GM21367 (cell line): Measurements from ENCODE around the gene TDP1.

ENCODE experiments used
- ATAC-seq: cut with Tn5 transposase; IDR thresholded peaks from one replicate; pipeline ENCODE4 v1.9.1; 2021; ENCODE audit not compliant: unreplicated experiment

Gene TDP1

DNA sequence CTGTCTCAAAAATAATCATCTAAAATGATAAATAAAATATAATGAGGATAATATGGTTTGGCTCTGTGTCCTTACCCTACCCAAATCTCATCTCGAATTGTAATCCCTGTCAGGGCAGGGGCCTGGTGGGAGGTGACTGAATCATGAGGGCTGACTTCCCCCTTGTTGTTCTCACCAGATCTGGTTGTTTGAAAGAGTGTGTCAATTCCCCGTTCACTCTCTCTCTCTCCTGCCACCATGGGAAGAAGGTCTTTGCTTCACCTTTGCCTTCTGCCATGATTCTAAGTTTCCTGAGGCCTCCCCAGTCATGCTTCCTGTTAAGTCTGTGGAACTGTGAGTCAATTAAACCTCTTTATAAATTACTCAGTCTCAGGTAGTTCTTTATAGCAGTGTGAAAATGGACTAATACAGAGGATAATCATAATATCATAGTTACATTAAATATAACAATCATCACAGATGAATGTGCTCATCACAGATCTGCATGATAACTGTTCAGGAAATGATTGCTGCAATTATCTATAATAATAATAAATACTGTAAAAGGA lies 13.8 kb upstream of the TDP1 start:
- no peak for ATAC-seq

DNA sequence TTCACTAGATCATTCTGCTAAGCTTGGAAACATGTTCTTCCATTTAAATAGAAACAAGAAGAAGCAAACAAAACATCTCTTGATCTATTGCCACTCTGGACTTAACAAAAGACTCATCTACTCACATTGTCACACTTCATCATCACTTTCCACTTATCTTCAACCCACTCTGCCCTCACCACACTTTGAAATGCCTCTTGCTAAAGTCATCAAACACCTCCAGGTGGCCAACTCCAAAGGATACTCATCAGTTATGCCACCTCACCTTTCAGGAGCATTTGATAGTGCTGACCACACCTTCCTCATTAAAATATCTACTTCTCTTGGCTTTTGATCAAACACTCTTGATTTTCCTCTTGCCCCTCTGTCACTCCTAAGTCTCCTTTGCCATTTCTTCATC lies 8.4 kb upstream of the TDP1 start:
- ATAC-seq = no peak

DNA sequence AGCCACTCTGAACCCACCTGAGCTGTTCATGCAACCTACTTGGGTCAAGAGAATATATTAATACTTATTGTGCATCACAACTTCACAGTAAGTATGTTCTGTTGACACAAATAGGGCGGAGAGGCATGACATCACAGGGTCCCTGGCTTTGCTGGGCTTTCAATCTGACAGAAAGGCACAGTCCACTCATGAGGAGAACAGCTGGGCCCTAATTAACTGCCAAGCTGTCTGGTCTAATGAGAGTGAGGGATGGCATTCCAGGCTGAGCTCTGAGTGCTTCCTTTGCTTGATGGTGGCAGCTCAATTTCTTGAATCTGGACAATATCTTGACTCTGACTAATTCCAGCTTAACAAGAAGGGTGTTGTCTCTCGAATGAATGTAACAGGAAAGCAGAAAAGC lies 3.2 kb upstream of the TDP1 start:
- ATAC-seq = no peak

DNA sequence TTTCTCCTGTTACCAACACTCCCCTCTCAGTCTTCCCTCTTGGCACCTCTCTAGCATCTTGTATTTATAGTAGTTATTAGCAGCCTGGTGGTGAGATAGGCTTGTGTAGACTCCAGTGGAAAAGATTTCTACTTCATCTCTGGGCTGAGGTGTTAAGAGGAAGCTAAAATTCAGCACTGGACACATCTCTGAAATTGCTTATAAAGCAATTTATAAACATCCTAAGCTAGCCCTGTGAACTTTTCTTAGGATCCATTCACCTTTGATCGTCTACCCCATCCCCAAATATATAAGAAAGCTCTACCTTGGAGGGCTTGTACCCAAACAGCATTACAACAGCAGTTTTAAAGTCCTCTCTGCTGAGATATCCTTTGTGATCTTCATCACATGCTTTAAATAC lies 2.1 kb upstream of the TDP1 start:
- ATAC-seq = no peak

DNA sequence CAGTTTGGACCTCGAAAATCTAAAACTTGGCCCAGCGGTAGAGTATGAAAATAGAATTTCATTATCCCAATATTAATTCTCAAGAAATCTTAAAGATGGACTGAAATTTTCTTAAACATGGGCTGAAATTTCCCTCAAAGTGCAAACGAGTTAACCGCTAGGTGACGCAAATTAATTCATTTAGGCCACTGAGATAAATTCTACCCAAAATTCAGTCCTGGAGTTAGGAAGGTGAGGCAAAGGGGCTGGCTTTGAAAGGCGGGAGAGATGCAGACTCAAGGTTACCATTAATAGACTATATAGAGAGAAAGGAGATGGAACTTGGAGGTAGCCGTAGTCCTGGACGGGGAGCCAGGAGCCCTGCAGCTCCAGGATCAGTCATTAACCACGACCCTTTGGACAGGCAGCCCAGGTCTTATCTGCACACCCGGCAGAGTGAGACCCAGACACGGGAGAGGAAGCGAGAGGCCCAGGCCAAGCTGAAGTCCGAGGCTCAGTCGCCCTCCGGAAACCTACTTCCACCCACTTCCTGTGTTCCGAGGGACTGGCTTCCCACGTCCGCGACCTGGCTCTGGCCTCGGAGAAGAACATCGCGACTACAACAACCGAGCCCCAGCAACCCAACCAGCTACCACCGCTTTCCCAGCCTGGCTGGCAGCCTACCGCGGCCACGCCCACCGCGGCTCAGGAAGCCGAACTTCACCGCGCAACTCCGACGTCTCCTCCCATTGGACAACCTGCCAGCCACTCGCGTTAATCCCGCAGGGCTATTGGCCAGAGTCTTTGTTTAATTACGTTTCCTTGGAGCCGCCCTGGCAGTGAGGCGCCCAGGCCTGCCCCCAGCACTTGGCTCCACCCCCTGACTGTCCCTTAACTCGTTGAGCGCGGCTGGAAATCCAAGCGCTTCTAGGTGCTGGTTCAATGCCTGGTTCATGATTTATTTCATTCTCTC lies 1.4 kb upstream of the TDP1 start, which contains the start of gene EFCAB11:
Gene EFCAB11 (minus strand): TSS at position 661 of the 952 bp plus-strand sequence. CDS start 70 bp downstream, at position 591.
- peak; percentile 85 for ATAC-seq

DNA sequence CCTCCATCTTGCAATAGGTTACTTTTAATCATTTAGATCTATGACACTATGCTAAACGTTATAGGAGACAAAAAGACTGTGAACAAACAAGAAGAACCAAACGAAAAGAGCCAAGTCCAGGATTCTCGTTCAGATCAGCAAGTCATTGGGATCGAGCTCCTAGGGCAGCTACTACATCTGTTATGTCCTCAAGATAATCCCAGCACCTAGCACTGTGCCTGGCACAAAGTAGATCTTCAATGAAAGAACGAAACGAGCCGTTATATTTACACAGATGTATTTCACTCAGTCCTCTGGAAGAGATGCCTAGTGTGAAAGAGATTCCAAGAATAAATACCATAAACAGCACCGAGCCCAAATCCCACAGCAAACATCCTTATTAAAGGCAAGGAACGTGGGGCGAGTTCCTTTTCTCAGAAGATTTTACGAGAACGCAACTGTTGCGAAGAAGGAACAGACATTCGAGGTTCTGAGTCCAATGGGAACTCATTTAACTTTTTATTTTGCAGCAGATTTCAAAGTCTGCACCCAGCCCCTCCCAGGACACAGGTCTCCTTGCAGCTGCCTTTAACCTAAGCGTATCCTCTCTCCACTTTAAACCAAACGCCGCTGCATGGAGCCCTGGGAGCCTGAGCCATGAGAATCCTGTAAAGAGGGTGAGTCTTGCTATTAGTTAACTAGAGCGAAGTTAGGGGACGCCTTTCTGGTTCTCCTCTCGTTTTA lies 544 bp upstream of the TDP1 start:
- peak; percentile 12 for ATAC-seq

DNA sequence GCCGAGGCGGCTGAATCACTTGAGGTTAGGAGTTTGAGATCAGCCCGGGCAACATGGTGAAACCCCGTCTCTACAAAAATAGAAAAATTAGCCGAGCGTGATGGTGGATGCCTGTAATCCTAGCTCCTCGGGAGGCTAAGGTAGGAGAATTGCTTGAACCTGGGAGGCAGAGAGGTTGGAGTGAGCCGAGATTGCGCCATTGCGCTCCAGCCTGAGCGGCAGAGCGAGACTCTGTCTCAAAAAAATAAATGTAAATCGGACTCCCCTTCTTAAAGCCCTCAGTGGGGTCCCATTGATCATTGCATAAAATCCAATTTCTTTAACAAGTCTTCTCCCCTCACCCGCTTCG lies 908 bp downstream of the TDP1 start:
- ATAC-seq = no peak

DNA sequence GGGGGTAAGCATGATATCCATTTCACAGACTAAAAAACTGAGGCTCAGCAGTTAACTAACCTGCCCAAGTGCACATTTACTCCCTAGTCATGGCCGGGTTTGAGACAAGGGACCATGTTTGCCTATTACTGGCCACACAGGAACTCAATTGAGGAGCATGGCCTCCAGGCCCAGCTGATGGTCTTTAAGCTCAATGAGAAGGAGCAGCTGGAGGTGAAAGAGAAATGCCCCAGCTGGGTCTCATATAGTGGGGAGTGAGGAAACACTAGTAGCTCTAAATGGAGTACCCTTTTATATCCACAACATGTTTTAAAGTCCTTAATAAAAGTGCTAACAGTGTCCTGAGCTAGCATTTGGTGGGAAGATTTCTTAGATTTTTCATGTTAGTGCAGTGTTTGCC lies 1.6 kb downstream of the TDP1 start:
- no peak for ATAC-seq

DNA sequence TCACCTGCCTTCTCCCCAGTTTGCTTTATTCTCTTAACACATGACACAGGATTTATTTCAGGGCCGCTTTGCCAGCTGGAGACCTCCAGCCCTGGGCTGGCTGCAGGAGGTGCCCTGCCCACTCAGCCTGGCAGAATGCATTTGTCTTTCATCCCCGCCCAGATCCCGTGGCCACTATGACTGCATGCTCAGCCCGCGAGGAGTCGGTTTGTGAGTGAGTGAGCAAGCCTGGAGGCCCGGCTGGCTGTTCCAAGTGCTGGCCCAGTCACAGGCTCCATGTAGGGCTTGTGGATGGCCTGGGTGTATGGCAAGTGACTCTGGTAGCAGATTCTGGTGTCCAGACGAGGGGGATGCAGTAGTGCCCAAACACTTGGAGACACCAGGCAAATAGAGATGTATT lies 2.1 kb downstream of the TDP1 start:
- no peak for ATAC-seq

DNA sequence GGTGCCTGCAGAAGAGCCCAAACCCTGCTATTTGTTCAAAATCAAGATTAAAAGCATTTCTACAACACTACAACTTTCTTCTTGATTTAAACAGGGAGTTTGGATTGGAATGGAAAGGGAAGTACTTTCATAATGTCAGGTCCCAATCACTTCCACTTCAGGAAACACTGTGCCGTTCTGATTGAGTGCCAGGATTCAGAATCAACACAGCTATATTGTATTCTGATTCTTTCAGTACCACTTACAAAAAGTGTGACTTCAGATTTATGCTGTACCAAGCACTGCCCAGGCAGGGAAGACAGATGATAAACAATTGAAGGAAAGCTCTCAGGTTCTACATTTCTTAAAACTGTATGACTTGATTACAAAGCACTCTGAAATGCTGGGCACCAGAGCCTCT lies 3.2 kb downstream of the TDP1 start:
- ATAC-seq = no peak

DNA sequence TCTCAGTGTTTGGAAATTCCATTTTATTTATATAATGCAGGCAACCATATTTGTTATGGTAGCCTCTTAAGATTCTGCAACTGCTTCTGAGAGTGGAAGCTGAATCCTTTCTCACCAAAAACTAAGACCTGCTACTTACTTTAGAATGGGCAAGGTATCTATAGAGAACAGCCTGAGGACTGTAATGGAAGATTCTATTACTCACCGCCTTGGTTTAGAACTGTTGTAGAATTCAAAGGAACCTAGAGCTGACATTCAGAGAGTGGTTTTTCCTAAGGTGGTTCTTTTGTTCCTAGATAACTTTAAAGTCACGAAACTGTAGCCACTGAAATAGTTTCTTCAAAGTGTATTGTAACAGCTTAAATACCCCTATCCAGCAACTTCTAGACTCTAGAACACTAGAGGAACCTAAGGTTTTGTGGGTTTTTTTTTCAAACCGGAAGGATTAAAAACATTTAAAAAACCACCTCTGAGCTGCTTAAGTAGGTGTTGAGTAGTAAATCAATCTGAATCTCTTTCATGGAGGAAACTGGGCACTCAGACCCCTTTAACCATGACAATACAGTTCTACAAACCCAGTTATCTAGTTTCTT lies 4.2 kb downstream of the TDP1 start:
- ATAC-seq = no peak

DNA sequence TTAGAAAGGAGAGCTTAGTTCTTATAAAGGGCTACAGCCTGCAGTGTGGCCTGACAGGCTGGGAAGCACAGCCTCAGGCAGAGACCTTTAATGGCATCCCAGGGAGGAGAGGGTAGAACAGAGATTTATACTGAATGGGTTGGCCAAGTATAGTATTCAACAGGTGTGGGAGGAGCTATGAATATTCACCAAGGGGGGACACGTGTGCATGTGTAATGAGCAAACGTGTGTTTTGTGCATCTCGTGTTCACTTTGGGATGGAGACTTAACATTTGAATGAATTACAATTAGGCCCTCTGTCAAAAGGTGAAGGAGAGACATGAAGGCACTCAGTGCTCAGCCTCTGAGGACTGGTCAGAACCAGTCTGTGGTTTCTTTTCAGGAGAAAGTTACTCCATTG lies 5.2 kb downstream of the TDP1 start:
- no peak for ATAC-seq

DNA sequence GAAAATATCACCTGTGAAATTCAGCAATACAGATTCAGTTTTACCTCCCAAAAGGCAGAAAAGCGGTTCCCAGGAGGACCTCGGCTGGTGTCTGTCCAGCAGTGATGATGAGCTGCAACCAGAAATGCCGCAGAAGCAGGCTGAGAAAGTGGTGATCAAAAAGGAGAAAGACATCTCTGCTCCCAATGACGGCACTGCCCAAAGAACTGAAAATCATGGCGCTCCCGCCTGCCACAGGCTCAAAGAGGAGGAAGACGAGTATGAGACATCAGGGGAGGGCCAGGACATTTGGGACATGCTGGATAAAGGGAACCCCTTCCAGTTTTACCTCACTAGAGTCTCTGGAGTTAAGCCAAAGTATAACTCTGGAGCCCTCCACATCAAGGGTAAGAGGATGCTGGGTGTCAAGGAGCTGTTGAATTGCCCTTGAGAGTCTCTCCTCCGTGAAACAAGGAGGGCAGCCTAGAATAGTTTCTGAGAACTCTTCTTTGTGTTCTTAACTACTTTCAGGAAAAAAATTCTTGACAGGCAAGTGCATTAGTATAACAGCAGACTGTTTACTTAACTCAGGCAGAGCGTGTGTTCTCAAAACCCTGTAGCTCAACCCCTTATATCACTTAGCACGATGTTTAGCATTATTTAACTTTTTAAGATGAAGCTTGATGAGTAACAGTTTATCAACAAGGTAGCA lies 7.7 kb downstream of the TDP1 start:
- ATAC-seq = no peak

DNA sequence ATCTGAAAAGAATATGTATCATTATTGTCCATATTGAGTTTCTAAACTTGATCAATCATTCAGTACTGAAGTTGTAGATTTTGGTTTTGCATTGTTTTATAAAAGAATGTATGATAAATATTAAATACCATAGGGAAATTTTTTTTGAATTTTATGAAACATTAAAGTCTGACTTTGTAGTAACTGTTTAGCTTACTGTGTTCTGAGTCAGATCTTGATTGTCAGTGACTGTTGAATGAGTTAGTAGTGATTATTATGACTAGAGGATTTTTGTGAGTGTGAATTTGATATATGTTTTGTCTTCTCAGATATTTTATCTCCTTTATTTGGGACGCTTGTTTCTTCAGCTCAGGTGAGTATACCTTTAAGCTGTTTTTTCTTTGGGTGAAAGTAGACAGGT lies 10.1 kb downstream of the TDP1 start:
- ATAC-seq = no peak

DNA sequence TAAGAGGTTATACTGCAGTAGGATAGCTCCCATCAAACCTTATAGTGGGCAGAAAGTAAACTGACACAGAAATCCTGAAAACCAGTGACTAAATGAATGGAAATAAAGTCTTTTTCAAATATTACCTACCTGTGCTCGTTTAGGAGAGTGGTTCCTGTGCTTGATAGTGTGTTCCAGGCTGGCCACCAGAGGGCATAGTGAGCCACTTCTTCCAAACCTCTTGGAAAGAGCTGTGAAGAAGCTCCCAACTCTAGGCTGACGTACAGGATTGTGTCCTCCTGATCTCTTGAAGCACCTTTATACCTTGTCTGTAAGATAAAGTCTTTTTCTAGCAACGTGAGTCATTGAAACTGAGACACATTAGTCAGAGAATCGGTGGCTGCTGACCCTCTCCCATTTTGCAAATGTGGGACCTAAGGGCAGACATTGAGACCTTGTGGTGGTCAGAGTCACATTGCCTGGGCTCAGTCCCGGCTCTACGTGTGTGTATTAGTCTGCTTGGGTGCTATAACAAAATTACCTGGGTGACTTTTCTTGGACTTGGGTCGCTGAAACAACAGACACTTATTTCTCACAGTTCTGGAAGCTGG lies 17.6 kb downstream of the TDP1 start:
- ATAC-seq = peak; percentile 71

DNA sequence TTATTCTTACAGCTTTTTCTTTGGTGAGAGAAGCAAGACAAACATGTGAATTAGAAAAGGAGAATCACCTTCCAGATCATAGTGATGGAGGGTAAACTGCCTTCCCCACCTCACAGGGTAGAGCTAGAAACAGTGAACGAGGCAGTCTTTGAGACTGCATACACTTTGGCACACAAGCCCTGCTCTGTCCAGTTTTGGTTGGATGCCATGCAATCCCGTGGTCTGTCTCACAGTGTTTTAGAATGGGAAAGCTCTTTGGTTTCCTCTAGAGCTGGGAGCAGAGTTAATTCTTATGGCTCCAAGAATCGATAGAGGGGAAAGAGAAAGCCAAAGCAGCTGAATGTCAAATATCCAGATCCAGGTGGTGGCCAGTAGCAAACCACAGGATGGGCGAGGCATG lies 21.9 kb downstream of the TDP1 start:
- ATAC-seq = no peak

DNA sequence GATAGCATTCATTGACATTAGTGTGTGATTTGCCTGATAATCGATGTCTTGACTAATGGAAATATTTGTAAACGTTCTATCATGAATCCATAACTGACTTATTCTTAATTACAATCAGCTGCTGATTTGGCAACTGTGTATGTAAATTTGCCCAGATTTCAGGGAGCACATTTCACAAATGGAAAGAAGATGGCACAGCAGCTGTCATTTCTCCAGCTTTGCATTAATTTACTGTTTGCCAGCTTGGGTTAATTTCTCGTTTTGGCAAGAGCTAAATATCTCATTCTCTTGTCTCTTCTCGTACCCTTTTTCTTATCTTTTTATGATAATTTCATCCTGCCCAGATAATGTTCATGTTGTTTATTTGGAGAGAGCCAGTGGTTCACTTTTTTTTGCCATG lies 22.9 kb downstream of the TDP1 start:
- ATAC-seq = no peak

DNA sequence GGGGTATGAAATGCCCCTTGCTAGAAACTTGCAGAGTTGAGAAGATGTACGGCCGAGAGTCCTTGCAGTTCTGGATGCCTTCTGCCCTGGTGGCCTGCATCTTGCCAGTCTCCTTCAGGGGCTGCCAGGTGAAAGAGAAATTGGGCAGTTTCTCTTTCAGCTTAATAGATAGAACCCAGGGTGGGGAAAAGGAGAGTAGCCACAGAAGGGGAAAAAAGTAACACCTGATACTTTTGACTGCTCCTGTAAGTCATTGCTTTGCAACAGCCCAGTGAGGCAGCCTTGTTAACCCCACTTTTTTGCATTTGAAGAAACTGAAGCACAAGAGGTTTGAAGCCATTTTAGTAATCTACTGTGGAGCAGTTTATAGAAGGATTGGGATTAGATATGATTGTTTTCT lies 27.6 kb downstream of the TDP1 start:
- ATAC-seq = no peak

DNA sequence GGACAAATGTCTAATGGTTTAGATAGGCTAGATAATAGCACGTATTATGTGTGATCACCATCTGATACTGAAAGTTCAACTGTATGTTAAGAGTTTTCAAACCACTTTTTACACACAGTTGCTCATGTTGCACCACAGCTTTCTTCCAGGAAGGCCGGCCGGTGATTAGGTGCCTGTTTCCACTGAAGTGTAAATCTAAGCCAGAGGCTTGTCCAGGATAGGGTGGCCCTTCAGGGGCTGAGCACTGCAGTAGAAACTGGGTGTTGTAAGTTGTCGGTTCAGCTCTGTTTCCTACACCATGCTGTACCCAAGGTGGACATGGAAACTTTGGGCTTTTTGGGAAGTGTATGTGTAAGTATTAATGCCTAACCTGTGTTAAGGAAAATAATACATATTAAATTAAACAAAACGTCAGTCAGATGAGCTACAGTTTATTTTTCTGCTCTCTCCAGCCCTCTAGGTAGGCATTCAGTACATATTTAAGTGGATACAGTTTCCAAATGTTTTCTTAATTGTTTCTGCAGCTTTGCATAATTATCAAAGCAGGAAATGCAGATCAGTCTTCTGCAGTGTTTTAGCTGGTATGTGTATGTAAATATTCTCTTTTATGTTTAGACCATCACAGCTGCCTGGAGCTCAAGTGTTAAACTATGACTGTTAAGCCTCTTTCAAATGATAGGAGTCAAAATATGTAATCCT lies 30.9 kb downstream of the TDP1 start:
- no peak for ATAC-seq

DNA sequence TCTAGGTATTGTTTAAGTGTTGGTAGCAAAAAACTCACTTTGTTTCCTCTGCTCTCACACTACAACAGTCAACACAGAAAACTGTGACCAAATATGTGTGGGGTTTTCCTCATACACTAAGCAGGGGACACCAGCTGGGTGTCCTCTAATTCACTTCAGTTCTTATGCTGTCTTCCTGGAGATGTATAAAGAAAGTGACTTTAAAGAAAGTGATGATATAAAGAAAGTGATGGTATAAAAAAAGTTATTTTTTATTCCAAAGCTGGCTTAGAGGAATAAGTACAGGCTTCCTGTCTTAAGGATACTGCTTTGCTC lies 31.4 kb downstream of the TDP1 start:
- ATAC-seq = no peak
